Right lobe of liver (tissue), 6 donors: ENCODE data around the gene CALML4. TPM values are rescaled to one million over a fixed set of nuclear protein-coding genes. Genes with fewer than 3 reads are reported as not detected.

Source experiments
- ATAC-seq, 4 donors: fragments of 200-7000 bp; cut with Tn5 transposase; one replicate each; pipeline ENCODE4 v1.9.1; 2020; ENCODE audit warnings: mild to moderate bottlenecking in 4 of 4, moderate library complexity in 4 of 4
- DNase-seq, 3 donors: peaks; one replicate each; pipeline ENCODE4 v3.0.0-alpha.2; 2020
- H3K27ac ChIP-seq, 3 donors: fragments of 200-600 bp; one replicate each; pipeline ENCODE4 v1.8.0; 2022
- H3K27me3 ChIP-seq, 2 donors: fragments of 200-600 bp; one replicate each; pipeline ENCODE4 v1.8.0; 2022
- H3K36me3 ChIP-seq, 4 donors: fragments of 200-600 bp; sonication (generic) in 1 of 4; one replicate each; pipeline versions ENCODE4 v1.5.1 to v1.8.0; 2017 to 2022; ENCODE audit warnings: control low read depth in 1 of 4
- H3K4me1 ChIP-seq, 4 donors: fragments of 200-600 bp; sonication (generic) in 1 of 4; one replicate each; pipeline versions ENCODE4 v1.5.1 to v1.8.0; 2017 to 2022; ENCODE audit warnings: control low read depth in 1 of 4
- H3K4me3 ChIP-seq, 3 donors: fragments of 200-600 bp; one replicate each; pipeline ENCODE4 v1.8.0; 2022
- H3K9me3 ChIP-seq, 4 donors: fragments of 200-600 bp; sonication (generic) in 1 of 4; one replicate each; pipeline versions ENCODE4 v1.5.1 to v1.8.0; 2017 to 2022; ENCODE audit warnings: control low read depth in 1 of 4
- POLR2A ChIP-seq: fragments of 450-650 bp; IDR thresholded peaks from one replicate; pipeline ENCODE4 v1.6.1; 2017; ENCODE audit warnings: antibody characterized with exemption, mild to moderate bottlenecking
- WGBS: methylation state at CpG from one replicate; pipeline ENCODE4 v1.1.6; 2018; ENCODE audit warnings: low coverage, low lambda C conversion rate; ENCODE audit not compliant: insufficient coverage; ENCODE audit errors: missing lambda C conversion rate; 5-methylcytosine and 5-hydroxymethylcytosine counted together
- intact Hi-C, 2 donors: fragments of 100-400 bp; cut with DNase I; formaldehyde crosslinking; loops; one replicate each; pipeline versions ENCODE4 v1.11.2 to v1.14.1; 2022
- total RNA-seq, 6 experiments: library from RNA; depleted of rRNA in 2 of 6; stranded (reverse); fragments of >200 nt in 2 of 6; fragmentation: NEBNext Ultra II Directional in 3 of 6; extraction: Animal tissue kit (Norgen Biotek cat#: 25700) in 3 of 6; gene quantifications; one replicate each; pipeline versions ENCODE4 v1.1.0 to v1.2.4, GENCODE V29; 2016 to 2023
- TF ChIP-seq, protein P1 (sequence below), 4 donors: fragments of 200-600 bp in 3 of 4; fragments of 450-650 bp in 1 of 4; IDR thresholded peaks; one replicate each; pipeline versions ENCODE4 v1.5.1 to v1.8.0; 2016 to 2022; ENCODE audit warnings: antibody characterized with exemption in 4 of 4, mild to moderate bottlenecking in 2 of 4
- donor health status: DM: no; HTN: yes; CAD: no.
- donor health status: DM: no; HTN: no; CAD: no.
- donor health status: DM: no; HTN: no; CAD: no.
- donor health status: DM: no; HTN: yes; CAD: no.
- donor health status: DM: no; HTN: yes; CAD: no.

Gene CALML4
- total RNA-seq, 6 experiments from 2014 or later, result 3.3 to 9.8 (median 6.1) TPM

DNA sequence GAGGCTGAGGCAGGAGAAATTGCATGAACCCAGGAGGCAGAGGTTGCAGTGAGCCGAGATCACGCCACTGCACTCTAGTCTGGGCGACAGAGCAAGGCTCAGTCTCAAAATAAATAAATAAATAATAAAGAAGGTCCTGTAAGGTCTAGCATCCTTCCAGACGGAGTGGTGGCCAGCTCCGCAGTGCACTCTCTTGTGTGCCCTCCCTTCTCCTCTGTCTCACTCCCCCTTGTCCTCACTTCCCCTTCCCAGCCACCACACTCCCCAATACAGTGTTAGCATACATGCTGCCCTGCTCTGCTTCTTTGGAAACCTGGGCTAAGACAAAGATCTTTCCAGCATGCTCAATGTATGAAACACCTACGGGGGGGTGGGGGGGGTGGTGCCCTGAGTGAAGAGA, 27.8 kb upstream of the CALML4 start:
- H3K9me3 ChIP-seq, result no peaks in the 10 kb centered on the region
- TF ChIP-seq, protein P1, sequence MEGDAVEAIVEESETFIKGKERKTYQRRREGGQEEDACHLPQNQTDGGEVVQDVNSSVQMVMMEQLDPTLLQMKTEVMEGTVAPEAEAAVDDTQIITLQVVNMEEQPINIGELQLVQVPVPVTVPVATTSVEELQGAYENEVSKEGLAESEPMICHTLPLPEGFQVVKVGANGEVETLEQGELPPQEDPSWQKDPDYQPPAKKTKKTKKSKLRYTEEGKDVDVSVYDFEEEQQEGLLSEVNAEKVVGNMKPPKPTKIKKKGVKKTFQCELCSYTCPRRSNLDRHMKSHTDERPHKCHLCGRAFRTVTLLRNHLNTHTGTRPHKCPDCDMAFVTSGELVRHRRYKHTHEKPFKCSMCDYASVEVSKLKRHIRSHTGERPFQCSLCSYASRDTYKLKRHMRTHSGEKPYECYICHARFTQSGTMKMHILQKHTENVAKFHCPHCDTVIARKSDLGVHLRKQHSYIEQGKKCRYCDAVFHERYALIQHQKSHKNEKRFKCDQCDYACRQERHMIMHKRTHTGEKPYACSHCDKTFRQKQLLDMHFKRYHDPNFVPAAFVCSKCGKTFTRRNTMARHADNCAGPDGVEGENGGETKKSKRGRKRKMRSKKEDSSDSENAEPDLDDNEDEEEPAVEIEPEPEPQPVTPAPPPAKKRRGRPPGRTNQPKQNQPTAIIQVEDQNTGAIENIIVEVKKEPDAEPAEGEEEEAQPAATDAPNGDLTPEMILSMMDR (IDR thresholded peaks at IDR 0.05), result no peak
- TF ChIP-seq POLR2A, result no peak
- 85% methylated on average over 6 of the region's 6 CpGs for WGBS
- DNase-seq (no peak), ATAC-seq (peak in 1 of 4 donors; percentile 8)
- peaks cover 0 to 24% (median 8%) of the 10 kb centered on the region in 4 donors for H3K4me1 ChIP-seq
- no peaks in the 10 kb centered on the region for H3K27me3 ChIP-seq
- no peaks in the 10 kb centered on the region for H3K36me3 ChIP-seq
- peak overlapping the region in 2 of 3 donors; percentile 9 to 37 for H3K27ac ChIP-seq
- intact Hi-C loops, result no loop called here
- no peak overlapping the region for H3K4me3 ChIP-seq

DNA sequence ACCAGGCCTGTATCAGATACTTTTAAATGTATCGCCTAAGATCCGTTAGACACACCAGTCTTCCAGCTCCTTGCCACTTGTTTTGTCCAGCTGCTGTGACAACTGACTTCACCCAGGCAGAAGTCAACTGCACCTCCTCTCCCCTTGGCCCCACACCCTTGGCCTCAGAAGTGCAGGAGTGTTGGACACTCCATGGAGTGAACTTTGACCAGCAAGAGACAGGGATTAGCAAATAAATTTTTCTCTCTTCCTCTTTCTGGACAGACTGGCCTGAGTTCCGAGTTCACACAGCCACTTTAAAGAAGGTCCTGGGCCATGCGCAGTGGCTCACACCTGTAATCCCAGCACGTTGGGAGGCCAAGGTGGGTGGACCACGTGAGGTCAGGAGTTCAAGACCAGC, 27.3 kb upstream of the CALML4 start:
- no peaks in the 10 kb centered on the region for H3K27me3 ChIP-seq
- peaks cover 0 to 25% (median 9%) of the 10 kb centered on the region in 4 donors for H3K4me1 ChIP-seq
- ATAC-seq (peak; percentile 12 to 33 (median 30)), DNase-seq (no peak)
- TF ChIP-seq POLR2A, result no peak
- TF ChIP-seq, protein P1 (IDR thresholded peaks at IDR 0.05), result no peak
- H3K4me3 ChIP-seq, result no peak overlapping the region
- H3K9me3 ChIP-seq, result no peaks in the 10 kb centered on the region
- no peaks in the 10 kb centered on the region for H3K36me3 ChIP-seq
- H3K27ac ChIP-seq, result peak overlapping the region in 2 of 3 donors; percentile 9 to 37
- WGBS, result 49% methylated on average over 6 of the region's 6 CpGs
- intact Hi-C loops, result no loop called here

DNA sequence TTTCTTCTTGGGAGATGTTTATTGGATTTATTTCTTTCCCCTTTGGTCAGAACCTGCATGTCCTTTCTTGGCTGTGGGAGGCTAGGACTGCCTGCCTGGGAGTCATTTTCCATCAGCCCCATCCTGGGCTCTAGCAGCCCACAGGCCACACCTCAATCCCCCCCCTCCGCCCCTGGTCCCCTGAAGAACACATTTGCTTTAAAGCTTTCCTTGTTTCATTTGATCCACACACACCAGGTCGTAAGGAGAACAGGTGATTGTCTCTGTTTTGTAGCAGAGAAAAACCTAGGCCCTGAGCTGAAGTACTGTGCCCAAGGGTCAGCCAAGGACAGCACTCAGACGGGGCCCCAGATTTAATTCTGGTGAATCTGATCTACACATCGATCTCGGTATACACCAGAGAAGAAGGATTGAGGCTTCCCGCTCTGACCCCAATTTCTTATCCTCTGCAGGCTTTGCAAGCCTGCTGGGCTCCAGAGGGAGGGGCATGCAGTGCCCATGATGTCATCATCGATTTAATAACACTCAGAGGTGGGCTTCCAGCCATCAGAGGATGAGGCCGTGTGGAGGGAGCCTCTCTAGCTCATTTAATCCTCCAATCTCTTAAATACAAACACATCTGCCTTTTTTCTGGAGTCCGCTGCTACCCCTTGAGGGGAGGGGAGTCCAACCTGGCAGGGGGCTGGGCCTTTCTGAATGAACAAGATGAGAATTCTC, 26.1 kb upstream of the CALML4 start:
- DNase-seq, result no peak

DNA sequence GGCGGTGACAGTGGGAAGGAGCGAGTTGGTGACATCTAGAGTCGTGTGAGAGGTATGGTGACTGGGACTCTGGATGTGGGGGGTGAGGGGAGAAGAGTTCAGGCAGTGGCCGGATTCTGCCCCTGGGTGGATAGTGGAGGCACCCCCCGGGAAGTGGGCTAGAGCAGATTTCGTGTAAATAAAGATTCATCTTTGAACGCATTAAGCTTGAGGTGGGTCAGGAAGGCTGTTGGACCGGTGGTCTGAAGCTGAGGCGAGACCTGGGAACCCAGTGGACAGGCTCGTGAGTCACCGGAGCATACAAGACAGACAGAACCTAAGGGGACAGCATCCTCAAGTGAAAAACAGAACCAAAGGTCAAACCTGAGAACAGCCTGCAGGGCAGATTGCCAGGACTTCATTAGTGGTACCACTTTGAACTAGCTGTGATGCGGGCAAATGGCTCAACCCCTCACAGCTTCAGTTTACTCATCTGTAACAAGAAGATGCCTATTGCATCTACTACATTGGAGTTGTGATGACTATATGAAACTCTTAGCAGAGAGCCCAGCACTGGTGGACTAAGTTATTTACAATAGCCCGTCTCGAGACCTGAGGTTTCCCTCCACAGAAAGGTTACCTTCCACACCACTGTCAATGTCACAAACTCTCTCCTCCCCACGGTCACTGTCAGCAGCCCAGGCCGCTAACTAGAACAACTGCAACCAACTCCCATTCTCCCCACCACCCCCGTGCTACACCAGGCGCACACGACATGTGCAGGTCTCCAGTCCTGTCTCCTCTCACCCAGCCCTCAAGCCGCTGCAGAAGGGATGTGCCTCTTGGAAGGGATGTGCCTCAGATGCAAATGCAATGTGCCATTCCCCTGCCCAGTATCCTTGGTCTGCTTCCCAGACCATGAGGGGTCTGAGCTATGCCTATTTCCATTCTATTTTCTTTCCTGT, 25.3 kb upstream of the CALML4 start:
- Histone ChIP-seq H3K4me1 (peaks cover 0 to 25% (median 9%) of the 10 kb centered on the region in 4 donors), H3K9me3 (no peaks in the 10 kb centered on the region), H3K27me3 (no peaks in the 10 kb centered on the region), H3K27ac (peak overlapping the region; percentile 65 to 85 (median 68)), H3K36me3 (no peaks in the 10 kb centered on the region), H3K4me3 (peak overlapping the region; percentile 67 to 94 (median 89))
- ATAC-seq (no peak), DNase-seq (no peak)
- TF ChIP-seq, protein P1 (IDR thresholded peaks at IDR 0.05), result peak in 1 of 4 donors; percentile 3
- no peak for TF ChIP-seq POLR2A
- WGBS, result 27% methylated on average over 9 of the region's 20 CpGs
- intact Hi-C loops, result no loop called here

More for the DNA sequence above, 26.1 kb upstream of the CALML4 start:
- ATAC-seq, result no peak
- H3K27me3 ChIP-seq, result no peaks in the 10 kb centered on the region
- peaks cover 0 to 25% (median 9%) of the 10 kb centered on the region in 4 donors for H3K4me1 ChIP-seq
- H3K36me3 ChIP-seq, result no peaks in the 10 kb centered on the region
- TF ChIP-seq, protein P1 (IDR thresholded peaks at IDR 0.05), result no peak
- no peak for TF ChIP-seq POLR2A
- H3K9me3 ChIP-seq, result no peaks in the 10 kb centered on the region
- no peak overlapping the region for H3K27ac ChIP-seq
- H3K4me3 ChIP-seq, result no peak overlapping the region
- 75% methylated on average over 2 of the region's 9 CpGs for WGBS
- intact Hi-C loops, result no loop called here
